H1 (cell line): Measurements from ENCODE around the gene PAXIP1. TPM values are rescaled to one million over a fixed set of nuclear protein-coding genes. Genes with fewer than 3 reads are reported as not detected.

Experiments
- CTCF ChIA-PET: fragments of 300-600 bp; sonication (Branson Sonifier 250); formaldehyde crosslinking; loops from one replicate; lab custom pipeline; 2021; ENCODE audit not compliant: partially characterized antibody; lab: Charles Lee
- POLR2A ChIA-PET: fragments of 300-600 bp; sonication (Branson Sonifier 250); formaldehyde crosslinking; loops from one replicate; lab custom pipeline; 2021; ENCODE audit warnings: inconsistent platforms; ENCODE audit not compliant: partially characterized antibody; lab: Charles Lee
- DNase-seq, 2 experiments: peaks; one replicate each; pipeline versions ENCODE4 v3.0.0 to v3.0.0-alpha.2; 2010 to 2022; ENCODE audit warnings: low spot score in 2 of 2, low read depth in 1 of 2, mixed read lengths in 1 of 2
- FAIRE-seq: peaks from 2 replicates; lab custom pipeline; 2011; peaks lifted over from hg19 to GRCh38; lab: Jason Lieb, UNC
- H2AFZ ChIP-seq: 2 replicates; pipeline ENCODE4 v1.8.1; 2012; ENCODE audit warnings: low read length, inconsistent platforms
- H2AK5ac ChIP-seq: 2 replicates; pipeline ENCODE4 v1.6.1; 2013; ENCODE audit warnings: low read depth, low read length
- H2BK120ac ChIP-seq: replicated peaks from 2 replicates; pipeline ENCODE3; 2013; ENCODE audit warnings: low read depth, low read length, inconsistent platforms
- H2BK12ac ChIP-seq: 2 replicates; pipeline ENCODE4 v1.6.1; 2013; ENCODE audit warnings: low read depth, low read length
- H2BK15ac ChIP-seq: 2 replicates; pipeline ENCODE4 v1.6.1; 2013; ENCODE audit warnings: low read length
- H2BK20ac ChIP-seq: 2 replicates; pipeline ENCODE4 v1.6.1; 2013; ENCODE audit warnings: low read length
- H2BK5ac ChIP-seq: 2 replicates; pipeline ENCODE4 v1.6.1; 2013; ENCODE audit warnings: low read depth, low read length
- H3K14ac ChIP-seq: 2 replicates; pipeline ENCODE4 v1.6.1; 2013; ENCODE audit warnings: inconsistent platforms; ENCODE audit not compliant: insufficient read length
- H3K18ac ChIP-seq: 2 replicates; pipeline ENCODE4 v1.6.1; 2013; ENCODE audit warnings: low read length; ENCODE audit errors: extremely low read depth
- H3K23ac ChIP-seq: 2 replicates; pipeline ENCODE4 v1.6.1; 2013; ENCODE audit warnings: inconsistent platforms; ENCODE audit not compliant: insufficient read length
- H3K23me2 ChIP-seq: 2 replicates; pipeline ENCODE4 v1.6.1; 2013; ENCODE audit warnings: low read depth, low read length
- H3K27ac ChIP-seq: 2 replicates; pipeline ENCODE4 v1.6.1; 2011; ENCODE audit warnings: low read depth, low read length, inconsistent platforms
- H3K27me3 ChIP-seq, 4 experiments: replicated peaks in 1 of 4; 1 replicate in 1 of 4; 2 replicates in 3 of 4; pipeline versions ENCODE4 v1.6.1 to v1.8.1; 2011 to 2013; ENCODE audit warnings: low read length in 3 of 4, mild to moderate bottlenecking in 3 of 4, inconsistent platforms in 2 of 4, mixed read lengths in 2 of 4, moderate library complexity in 1 of 4; ENCODE audit not compliant: control insufficient read depth in 3 of 4, insufficient read depth in 3 of 4; ENCODE audit errors: extremely low read depth in 1 of 4
- H3K36me3 ChIP-seq, 4 experiments: 2 replicates each; pipeline versions ENCODE4 v1.6.1 to v1.8.1; 2011 to 2013; ENCODE audit warnings: mild to moderate bottlenecking in 4 of 4, low read length in 3 of 4, moderate library complexity in 2 of 4, control low read depth in 1 of 4, inconsistent platforms in 1 of 4; ENCODE audit not compliant: insufficient read depth in 4 of 4, control insufficient read depth in 2 of 4
- H3K4ac ChIP-seq: replicated peaks from 2 replicates; pipeline ENCODE3; 2013; ENCODE audit warnings: low read length, low read depth, mixed read lengths, inconsistent platforms; ENCODE audit not compliant: insufficient read length
- H3K4me1 ChIP-seq, 4 experiments: replicated peaks in 1 of 4; 1 replicate in 1 of 4; 2 replicates in 3 of 4; pipeline versions ENCODE4 v1.6.1 to v1.8.1; 2011 to 2013; ENCODE audit warnings: low read length in 3 of 4, inconsistent platforms in 2 of 4, mixed read lengths in 1 of 4; ENCODE audit not compliant: insufficient read depth in 4 of 4, control insufficient read depth in 3 of 4
- H3K4me2 ChIP-seq, 2 experiments: 2 replicates each; pipeline versions ENCODE4 v1.6.1 to v1.8.1; 2011 to 2013; ENCODE audit warnings: low read depth in 2 of 2, low read length in 2 of 2, control low read depth in 1 of 2, inconsistent platforms in 1 of 2, mild to moderate bottlenecking in 1 of 2; ENCODE audit not compliant: insufficient read depth in 1 of 2
- H3K4me3 ChIP-seq, 4 experiments: fragments of 200-600, 300-600 bp in 1 of 4; sonication (generic), shearing (Covaris generic), sonication (Bioruptor Twin) in 1 of 4; 2 replicates each; pipeline versions ENCODE4 v1.5.1 to v1.8.1; 2011 to 2016; ENCODE audit warnings: low read length in 4 of 4, low read depth in 3 of 4, control low read depth in 2 of 4, inconsistent platforms in 2 of 4, mild to moderate bottlenecking in 2 of 4, mixed read lengths in 1 of 4, moderate library complexity in 1 of 4; ENCODE audit not compliant: insufficient read depth in 2 of 4; ENCODE audit errors: extremely low read depth in 1 of 4
- H3K56ac ChIP-seq: replicated peaks from 2 replicates; pipeline ENCODE3; 2013; ENCODE audit warnings: low read depth, mild to moderate bottlenecking, mixed read lengths, low read length, inconsistent platforms; ENCODE audit not compliant: insufficient read length
- H3K79me1 ChIP-seq: 2 replicates; pipeline ENCODE4 v1.6.1; 2013; ENCODE audit warnings: low read depth, low read length, control low read depth
- H3K79me2 ChIP-seq, 2 experiments: 2 replicates each; pipeline versions ENCODE4 v1.6.1 to v1.8.1; 2012 to 2013; ENCODE audit warnings: low read length in 2 of 2, mild to moderate bottlenecking in 2 of 2, inconsistent platforms in 1 of 2; ENCODE audit not compliant: insufficient read depth in 2 of 2, control insufficient read depth in 1 of 2
- H3K9ac ChIP-seq, 4 experiments: replicated peaks in 1 of 4; 1 replicate in 1 of 4; 2 replicates in 3 of 4; pipeline versions ENCODE4 v1.6.1 to v1.8.1; 2011 to 2013; ENCODE audit warnings: low read depth in 3 of 4, low read length in 3 of 4, control low read depth in 2 of 4, mild to moderate bottlenecking in 2 of 4, moderate library complexity in 2 of 4, inconsistent platforms in 1 of 4; ENCODE audit errors: extremely low read depth in 1 of 4
- H3K9me3 ChIP-seq, 2 experiments: 2 replicates each; pipeline versions ENCODE4 v1.6.1 to v1.8.1; 2012 to 2013; ENCODE audit warnings: mild to moderate bottlenecking in 2 of 2, moderate library complexity in 2 of 2, control low read depth in 1 of 2, inconsistent platforms in 1 of 2, low read depth in 1 of 2, low read length in 1 of 2, mixed read lengths in 1 of 2; ENCODE audit not compliant: insufficient read depth in 2 of 2
- H4K20me1 ChIP-seq, 2 experiments: replicated peaks in 1 of 2; 2 replicates each; pipeline versions ENCODE3 to v1.8.1; 2011 to 2013; ENCODE audit warnings: inconsistent platforms in 2 of 2, low read length in 2 of 2, mild to moderate bottlenecking in 1 of 2; ENCODE audit not compliant: insufficient read depth in 2 of 2, control insufficient read depth in 1 of 2
- H4K5ac ChIP-seq: 2 replicates; pipeline ENCODE4 v1.6.1; 2013; ENCODE audit warnings: low read length, low read depth, mixed read lengths, inconsistent platforms; ENCODE audit not compliant: insufficient read length
- H4K8ac ChIP-seq: 2 replicates; pipeline ENCODE4 v1.8.0; 2013; ENCODE audit warnings: mild to moderate bottlenecking, moderate library complexity, low read length, inconsistent platforms; ENCODE audit not compliant: insufficient read depth; ENCODE audit errors: extremely low read depth
- H4K91ac ChIP-seq: replicated peaks from 2 replicates; pipeline ENCODE3; 2013; ENCODE audit warnings: low read length, mixed read lengths, inconsistent platforms; ENCODE audit not compliant: insufficient read length
- BRCA1 ChIP-seq: IDR thresholded peaks from 2 replicates; pipeline ENCODE4 v1.6.1; 2012; ENCODE audit warnings: low read depth, low read length, improper control_type of control experiment
- CBX5 ChIP-seq: fragments of 300-800, 300-1000 bp; sonication (generic); IDR thresholded peaks from 2 replicates; pipeline ENCODE4 v1.7.1; 2016; ENCODE audit warnings: antibody characterized with exemption, low read length, low read depth
- CBX8 ChIP-seq: fragments of 300-800, 300-1000 bp; sonication (generic); IDR thresholded peaks from 2 replicates; pipeline ENCODE4 v1.7.1; 2016; ENCODE audit warnings: low read depth, low read length, borderline replicate concordance
- GTF2F1 ChIP-seq: IDR thresholded peaks from 2 replicates; pipeline ENCODE4 v1.6.1; 2012; ENCODE audit warnings: low read depth, low read length, improper control_type of control experiment, borderline replicate concordance
- JUN ChIP-seq: IDR thresholded peaks from 2 replicates; pipeline ENCODE4 v1.6.1; 2011; ENCODE audit warnings: low read depth, mild to moderate bottlenecking, improper control_type of control experiment, low read length
- MAFK ChIP-seq: IDR thresholded peaks from 2 replicates; pipeline ENCODE4 v1.6.1; 2012; ENCODE audit warnings: low read depth, mild to moderate bottlenecking, improper control_type of control experiment, low read length
- NANOG ChIP-seq: IDR thresholded peaks from 2 replicates; pipeline ENCODE4 v1.6.1; 2011; ENCODE audit warnings: low read length, low read depth, mild to moderate bottlenecking, inconsistent platforms; ENCODE audit not compliant: insufficient read depth, poor library complexity, severe bottlenecking
- SRF ChIP-seq: IDR thresholded peaks from 2 replicates; pipeline ENCODE4 v1.6.1; 2011; ENCODE audit warnings: mild to moderate bottlenecking, low read depth, low read length, moderate library complexity
- SUZ12 ChIP-seq: fragments of 200-600 bp; sonication (generic); IDR thresholded peaks from 2 replicates; pipeline ENCODE4 v1.6.1; 2012; ENCODE audit warnings: mild to moderate bottlenecking, inconsistent platforms, low read length, moderate library complexity, mixed read lengths
- TAF1 ChIP-seq: IDR thresholded peaks from 2 replicates; pipeline ENCODE4 v1.6.1; 2011; ENCODE audit warnings: mild to moderate bottlenecking, low read depth, low read length
- TAF7 ChIP-seq: optimal IDR thresholded peaks from 2 replicates; pipeline ENCODE3; 2011; ENCODE audit warnings: low read depth, mild to moderate bottlenecking, inconsistent platforms, low read length, moderate library complexity, borderline replicate concordance
- YY1 ChIP-seq: IDR thresholded peaks from 2 replicates; pipeline ENCODE4 v1.6.1; 2011; ENCODE audit warnings: low read depth, mild to moderate bottlenecking, low read length
- ZNF274 ChIP-seq: IDR thresholded peaks from 2 replicates; pipeline ENCODE4 v1.7.0; 2012; ENCODE audit warnings: low read length, borderline replicate concordance; ENCODE audit errors: extremely low read depth
- WGBS, 2 experiments: shearing (Covaris generic) in 1 of 2; methylation state at CpG; one replicate each; pipeline versions ENCODE4 v1.1.6 to v1.1.7; 2013 to 2015; ENCODE audit warnings: low lambda C conversion rate in 2 of 2, mixed read lengths in 2 of 2, inconsistent platforms in 1 of 2, low coverage in 1 of 2, missing lambda C conversion rate in 1 of 2; ENCODE audit not compliant: insufficient replicate concordance in 2 of 2, insufficient coverage in 1 of 2, insufficient read length in 1 of 2; ENCODE audit errors: extremely low coverage in 1 of 2, missing lambda C conversion rate in 1 of 2; 5-methylcytosine and 5-hydroxymethylcytosine counted together
- polyA plus RNA-seq, 7 experiments: library from polyadenylated mRNA; depleted of rRNA in 3 of 7; stranded (reverse) in 5 of 7; unstranded in 2 of 7; fragments of >200 nt in 5 of 7; fragments of 200-250 nt in 2 of 7; gene quantifications; 1 replicate in 5 of 7; 2 replicates in 1 of 7; 4 replicates in 1 of 7; pipeline versions ENCODE4 v1.2.1 to v1.2.3, GENCODE V29; 2011 to 2013; ENCODE audit warnings: missing spikeins in 2 of 7, mixed read lengths in 2 of 7
- total RNA-seq: library from RNA; stranded (reverse); fragmentation: NEBNext Ultra II Directional; extraction: Animal tissue kit (Norgen Biotek cat#: 25700); gene quantifications from 2 replicates; pipeline ENCODE4 v1.2.1, GENCODE V29; 2021

The PAXIP1 gene
- total and polyA plus RNA-seq, 2 of the 8 experiments (the other 6 are each of a cell fraction or from before 2014, with no cell fraction given) = 32.4 to 32.8 TPM

GRCh38 chr7:154916381-154916780, 86.5 kb downstream of the PAXIP1 start:
- H4K91ac ChIP-seq = no peak overlapping the region
- 92% methylated on average over 14 of the region's 14 CpGs; no CpG with 5 or more reads in 1 of the 2 experiments for WGBS, 2 experiments
- H3K9ac ChIP-seq = no peak overlapping the region
- H2BK20ac ChIP-seq = no peak overlapping the region
- H3K27ac ChIP-seq = no peak overlapping the region
- no peak overlapping the region for H4K5ac ChIP-seq
- H3K56ac ChIP-seq = no peak overlapping the region
- H3K14ac ChIP-seq = no peak overlapping the region
- CTCF ChIA-PET = interaction anchor here (0.6 to 5.6 kb wide), 11 partner anchors 11 to 811 kb away, joined by 3 to 69 read pairs (median 14); no protein-coding TSS in a partner anchor
- no peak overlapping the region for H2BK12ac ChIP-seq
- no peaks in the 10 kb centered on the region; the same call in 1 of the 2 replicates for H3K23me2 ChIP-seq
- POLR2A ChIA-PET = no interaction called here
- H4K20me1 ChIP-seq = no peaks in the 10 kb centered on the region
- no peak overlapping the region for H3K4ac ChIP-seq
- no peak overlapping the region for H2BK5ac ChIP-seq
- H3K27me3 ChIP-seq = peaks cover 0 to 9% (median 7%) of the 10 kb centered on the region in 4 experiments; a peak in 5 of 7 replicates
- no peaks in the 10 kb centered on the region for H3K79me1 ChIP-seq
- no peaks in the 10 kb centered on the region for H3K79me2 ChIP-seq
- no peaks in the 10 kb centered on the region; a peak in 1 of 4 replicates for H3K9me3 ChIP-seq
- DNase-seq (no peak), FAIRE-seq (no peak)
- no peak overlapping the region for H2AK5ac ChIP-seq
- no peak overlapping the region for H4K8ac ChIP-seq
- H3K4me3 ChIP-seq = no peak overlapping the region
- no peak overlapping the region for H3K23ac ChIP-seq
- H3K4me1 ChIP-seq = peaks cover 0 to 2% (median 0%) of the 10 kb centered on the region in 4 experiments; a peak in 4 of 7 replicates
- no peaks in the 10 kb centered on the region for H3K36me3 ChIP-seq
- H2BK15ac ChIP-seq = no peak overlapping the region
- H3K18ac ChIP-seq = no peak overlapping the region
- H2AFZ ChIP-seq = no peak overlapping the region
- H3K4me2 ChIP-seq = no peak overlapping the region
- H2BK120ac ChIP-seq = no peak overlapping the region
- no peak for TF ChIP-seq BRCA1
- TF ChIP-seq ZNF274 = no peak
- no peak for TF ChIP-seq TAF1
- TF ChIP-seq TAF7 = no peak
- TF ChIP-seq MAFK = no peak
- no peak for TF ChIP-seq NANOG
- TF ChIP-seq CBX5 = no peak
- TF ChIP-seq YY1 = no peak
- no peak for TF ChIP-seq SRF
- TF ChIP-seq JUN = no peak
- no peak for TF ChIP-seq CBX8
- no peak for TF ChIP-seq GTF2F1
- TF ChIP-seq SUZ12 = no peak
